Stimulated activated naive CD8-positive, alpha-beta T cell treated with anti-CD3 and anti-CD28 coated beads, Interleukin-15, Interleukin-2, amounts not matched to agents 100 ng/mL and 50 ng/mL, for 24 hours (primary cell): ENCODE data around the gene LRRC36.

Experiments used
- H3K27ac Mint-ChIP-seq: one replicate; pipeline ENCODE4 v1.8.0; 2021; ENCODE audit warnings: mild to moderate bottlenecking, mixed read lengths
- H3K27me3 Mint-ChIP-seq: one replicate; pipeline ENCODE4 v1.8.0; 2021; ENCODE audit warnings: mixed read lengths
- H3K36me3 Mint-ChIP-seq: one replicate; pipeline ENCODE4 v1.8.0; 2021; ENCODE audit warnings: low read depth, mixed read lengths
- H3K4me1 Mint-ChIP-seq: one replicate; pipeline ENCODE4 v1.8.0; 2021; ENCODE audit warnings: low read depth, mixed read lengths
- H3K4me3 Mint-ChIP-seq: one replicate; pipeline ENCODE4 v1.8.0; 2021; ENCODE audit warnings: mild to moderate bottlenecking, mixed read lengths
- H3K9me3 Mint-ChIP-seq: one replicate; pipeline ENCODE4 v1.8.0; 2021; ENCODE audit warnings: mixed read lengths

Gene LRRC36

GRCh38 chr16:67397036-67397801 lies 70.6 kb downstream of the LRRC36 start:
- H3K36me3 Mint-ChIP-seq: no peaks in the 10 kb centered on the region
- H3K4me3 Mint-ChIP-seq: no peak overlapping the region
- H3K27ac Mint-ChIP-seq: no peak overlapping the region
- H3K27me3 Mint-ChIP-seq: peaks cover 24% of the 10 kb centered on the region
- peaks cover 9% of the 10 kb centered on the region for H3K4me1 Mint-ChIP-seq
- no peaks in the 10 kb centered on the region for H3K9me3 Mint-ChIP-seq

GRCh38 chr16:67397812-67398545 lies 71.4 kb downstream of the LRRC36 start:
- Mint-ChIP-seq H3K36me3 (no peaks in the 10 kb centered on the region), H3K4me1 (peaks cover 9% of the 10 kb centered on the region), H3K27ac (no peak overlapping the region), H3K9me3 (no peaks in the 10 kb centered on the region), H3K4me3 (no peak overlapping the region), H3K27me3 (peaks cover 20% of the 10 kb centered on the region)

- H3K4me1 Mint-ChIP-seq: peaks cover 9% of the 10 kb centered on the region
- H3K27me3 Mint-ChIP-seq: peaks cover 18% of the 10 kb centered on the region
- H3K4me3 Mint-ChIP-seq: no peak overlapping the region
- H3K36me3 Mint-ChIP-seq: no peaks in the 10 kb centered on the region
- no peaks in the 10 kb centered on the region for H3K9me3 Mint-ChIP-seq
- H3K27ac Mint-ChIP-seq: no peak overlapping the region
These were observed 72.1 kb downstream of the LRRC36 start for GRCh38 chr16:67398546-67399217.

GRCh38 chr16:67399218-67399733 lies 72.7 kb downstream of the LRRC36 start:
- no peak overlapping the region for H3K4me3 Mint-ChIP-seq
- H3K27ac Mint-ChIP-seq: no peak overlapping the region
- peaks cover 12% of the 10 kb centered on the region for H3K27me3 Mint-ChIP-seq
- H3K4me1 Mint-ChIP-seq: peaks cover 4% of the 10 kb centered on the region
- no peaks in the 10 kb centered on the region for H3K36me3 Mint-ChIP-seq
- no peaks in the 10 kb centered on the region for H3K9me3 Mint-ChIP-seq

- H3K4me1 Mint-ChIP-seq: peaks cover 4% of the 10 kb centered on the region
- peaks cover 12% of the 10 kb centered on the region for H3K27me3 Mint-ChIP-seq
- H3K4me3 Mint-ChIP-seq: no peak overlapping the region
These were observed 73.4 kb downstream of the LRRC36 start for GRCh38 chr16:67399749-67400704.

GRCh38 chr16:67400901-67401300 lies 74.3 kb downstream of the LRRC36 start:
- peaks cover 4% of the 10 kb centered on the region for H3K27me3 Mint-ChIP-seq

More at GRCh38 chr16:67399749-67400704, 73.4 kb downstream of the LRRC36 start:
- Mint-ChIP-seq H3K27ac (no peak overlapping the region), H3K36me3 (no peaks in the 10 kb centered on the region), H3K9me3 (no peaks in the 10 kb centered on the region)

GRCh38 chr16:67403976-67404555 lies 77.5 kb downstream of the LRRC36 start:
- Mint-ChIP-seq H3K36me3 (no peaks in the 10 kb centered on the region), H3K4me3 (no peak overlapping the region), H3K9me3 (no peaks in the 10 kb centered on the region), H3K27me3 (no peaks in the 10 kb centered on the region), H3K27ac (no peak overlapping the region), H3K4me1 (no peaks in the 10 kb centered on the region)

More at GRCh38 chr16:67400901-67401300, 74.3 kb downstream of the LRRC36 start:
- Mint-ChIP-seq H3K4me3 (no peak overlapping the region), H3K27ac (no peak overlapping the region), H3K4me1 (no peaks in the 10 kb centered on the region), H3K36me3 (no peaks in the 10 kb centered on the region), H3K9me3 (no peaks in the 10 kb centered on the region)

- no peaks in the 10 kb centered on the region for H3K4me1 Mint-ChIP-seq
- no peaks in the 10 kb centered on the region for H3K9me3 Mint-ChIP-seq
- no peaks in the 10 kb centered on the region for H3K27me3 Mint-ChIP-seq
- no peak overlapping the region for H3K27ac Mint-ChIP-seq
- H3K4me3 Mint-ChIP-seq: no peak overlapping the region
- no peaks in the 10 kb centered on the region for H3K36me3 Mint-ChIP-seq
These were observed 78.2 kb downstream of the LRRC36 start for GRCh38 chr16:67404740-67405226.

- Mint-ChIP-seq H3K4me1 (no peaks in the 10 kb centered on the region), H3K4me3 (no peak overlapping the region), H3K9me3 (no peaks in the 10 kb centered on the region), H3K27me3 (no peaks in the 10 kb centered on the region), H3K36me3 (no peaks in the 10 kb centered on the region), H3K27ac (no peak overlapping the region)
These were observed 78.7 kb downstream of the LRRC36 start for GRCh38 chr16:67405336-67405735.

GRCh38 chr16:67406111-67406971 lies 79.7 kb downstream of the LRRC36 start:
- H3K27ac Mint-ChIP-seq: no peak overlapping the region
- H3K36me3 Mint-ChIP-seq: no peaks in the 10 kb centered on the region
- no peaks in the 10 kb centered on the region for H3K9me3 Mint-ChIP-seq
- no peak overlapping the region for H3K4me3 Mint-ChIP-seq
- H3K4me1 Mint-ChIP-seq: no peaks in the 10 kb centered on the region
- H3K27me3 Mint-ChIP-seq: no peaks in the 10 kb centered on the region

- H3K27ac Mint-ChIP-seq: no peak overlapping the region
- H3K4me1 Mint-ChIP-seq: no peaks in the 10 kb centered on the region
- no peaks in the 10 kb centered on the region for H3K27me3 Mint-ChIP-seq
- no peak overlapping the region for H3K4me3 Mint-ChIP-seq
- H3K9me3 Mint-ChIP-seq: no peaks in the 10 kb centered on the region
- no peaks in the 10 kb centered on the region for H3K36me3 Mint-ChIP-seq
These were observed 80.7 kb downstream of the LRRC36 start for GRCh38 chr16:67407176-67407787.

GRCh38 chr16:67407788-67408452 lies 81.3 kb downstream of the LRRC36 start:
- H3K4me1 Mint-ChIP-seq: no peaks in the 10 kb centered on the region
- H3K9me3 Mint-ChIP-seq: no peaks in the 10 kb centered on the region
- H3K36me3 Mint-ChIP-seq: no peaks in the 10 kb centered on the region
- no peaks in the 10 kb centered on the region for H3K27me3 Mint-ChIP-seq
- H3K27ac Mint-ChIP-seq: no peak overlapping the region
- no peak overlapping the region for H3K4me3 Mint-ChIP-seq
